Fibroblast of lung (primary cell): ENCODE data around the gene MRPL19. TPM values are rescaled to one million over a fixed set of nuclear protein-coding genes. Genes with fewer than 3 reads are reported as not detected.

Experiments
- DNase-seq, 2 donors: peaks; one replicate each; pipeline versions ENCODE4 v3.0.0 to v3.0.0-alpha.2; 2010; ENCODE audit warnings: low read depth in 2 of 2
- H2AFZ ChIP-seq: 2 replicates; pipeline ENCODE4 v1.5.1; 2012; ENCODE audit warnings: low read length, control low read depth, inconsistent platforms
- H3K27ac ChIP-seq: 2 replicates; pipeline ENCODE4 v1.5.1; 2011; ENCODE audit warnings: low read length, control low read depth; ENCODE audit not compliant: insufficient read depth
- H3K27me3 ChIP-seq: 2 replicates; pipeline ENCODE4 v1.5.1; 2011; ENCODE audit warnings: mild to moderate bottlenecking, low read length; ENCODE audit not compliant: control insufficient read depth, insufficient read depth
- H3K36me3 ChIP-seq: 2 replicates; pipeline ENCODE4 v1.5.1; 2011; ENCODE audit warnings: low read length; ENCODE audit not compliant: control insufficient read depth, insufficient read depth
- H3K4me1 ChIP-seq: 2 replicates; pipeline ENCODE4 v1.5.1; 2011; ENCODE audit warnings: low read length; ENCODE audit not compliant: control insufficient read depth, insufficient read depth; ENCODE audit errors: extremely low read depth
- H3K4me2 ChIP-seq: 2 replicates; pipeline ENCODE4 v1.5.1; 2011; ENCODE audit warnings: low read length, control low read depth; ENCODE audit not compliant: insufficient read depth; ENCODE audit errors: extremely low read depth
- H3K4me3 ChIP-seq, 4 experiments: fragments of 200-600 bp in 1 of 4; sonication (generic) in 1 of 4; replicated peaks in 1 of 4; 2 replicates each; pipeline ENCODE4 v1.5.1; 2011 to 2016; ENCODE audit warnings: low read length in 4 of 4, low read depth in 3 of 4, mild to moderate bottlenecking in 3 of 4, control low read depth in 2 of 4, inconsistent platforms in 1 of 4, mixed read lengths in 1 of 4; ENCODE audit not compliant: insufficient read depth in 1 of 4; ENCODE audit errors: control extremely low read depth in 1 of 4
- H3K79me2 ChIP-seq: 2 replicates; pipeline ENCODE4 v1.5.1; 2012; ENCODE audit warnings: mild to moderate bottlenecking, low read length, inconsistent platforms; ENCODE audit not compliant: control insufficient read depth, insufficient read depth
- H3K9ac ChIP-seq: 2 replicates; pipeline ENCODE4 v1.5.1; 2011; ENCODE audit warnings: mild to moderate bottlenecking, low read length, control low read depth; ENCODE audit not compliant: insufficient read depth
- H3K9me3 ChIP-seq: 2 replicates; pipeline ENCODE4 v1.5.1; 2012; ENCODE audit warnings: low read depth, low read length; ENCODE audit not compliant: control insufficient read depth, insufficient read depth
- H4K20me1 ChIP-seq: 2 replicates; pipeline ENCODE4 v1.5.1; 2011; ENCODE audit warnings: low read length; ENCODE audit not compliant: control insufficient read depth, insufficient read depth; ENCODE audit errors: extremely low read depth
- CTCF ChIP-seq, 2 donors: IDR thresholded peaks in 1 of 2; conservative IDR thresholded peaks in 1 of 2; 1 replicate in 1 of 2; 2 replicates in 1 of 2; pipeline ENCODE4 v1.5.1; 2011 to 2012; ENCODE audit warnings: low read length in 2 of 2, control low read depth in 1 of 2, inconsistent platforms in 1 of 2, low read depth in 1 of 2, mild to moderate bottlenecking in 1 of 2
- EZH2 ChIP-seq: IDR thresholded peaks from 2 replicates; pipeline ENCODE4 v1.5.1; 2012; ENCODE audit warnings: low read length, control low read depth, mild to moderate bottlenecking; ENCODE audit errors: missing control alignments
- polyA plus RNA-seq, 2 donors: library from polyadenylated mRNA; depleted of rRNA in 1 of 2; stranded (reverse) in 1 of 2; unstranded in 1 of 2; fragments of >200 nt; gene quantifications; 2 replicates each; pipeline ENCODE4 v1.2.1, GENCODE V29; 2011 to 2012; ENCODE audit warnings: missing spikeins in 1 of 2
- total RNA-seq: library from RNA; depleted of rRNA; stranded (reverse); fragments of >200 nt; gene quantifications from 2 replicates; pipeline ENCODE4 v1.2.1, GENCODE V29; 2014

Gene MRPL19
- total and polyA plus RNA-seq, 2 donors (not counting 1 experiment from before 2014, with no cell fraction given): 36.2 to 39.3 TPM

GRCh38 chr2:75606761-75607399, 39.7 kb upstream of the MRPL19 start:
- no peaks in the 10 kb centered on the region for H3K36me3 ChIP-seq
- H3K4me3 ChIP-seq: no peak overlapping the region
- H3K27ac ChIP-seq: peak overlapping the region; percentile 35
- H3K9ac ChIP-seq: no peak overlapping the region
- no peak overlapping the region for H2AFZ ChIP-seq
- no peaks in the 10 kb centered on the region for H4K20me1 ChIP-seq
- peak in 1 of 2 donors; percentile 98 for DNase-seq
- no peaks in the 10 kb centered on the region for H3K79me2 ChIP-seq
- peaks cover 3% of the 10 kb centered on the region for H3K27me3 ChIP-seq
- peaks cover 21% of the 10 kb centered on the region for H3K4me1 ChIP-seq
- no peaks in the 10 kb centered on the region for H3K9me3 ChIP-seq
- no peak overlapping the region for H3K4me2 ChIP-seq
- no peak for TF ChIP-seq CTCF (conservative IDR thresholded peaks at IDR 0.05 in 1 of 2, IDR thresholded peaks at IDR 0.05 in 1 of 2; ENCODE audit: low read depth in 1 of 2, low read length in 2 of 2)
- TF ChIP-seq EZH2: no peak

GRCh38 chr2:75607400-75607798, 39.2 kb upstream of the MRPL19 start:
- Histone ChIP-seq H3K4me3 (no peak overlapping the region), H3K4me2 (no peak overlapping the region), H4K20me1 (no peaks in the 10 kb centered on the region), H3K36me3 (no peaks in the 10 kb centered on the region), H3K27me3 (peaks cover 9% of the 10 kb centered on the region), H3K79me2 (no peaks in the 10 kb centered on the region), H3K9ac (no peak overlapping the region), H2AFZ (no peak overlapping the region), H3K9me3 (no peaks in the 10 kb centered on the region), H3K27ac (no peak overlapping the region), H3K4me1 (peaks cover 21% of the 10 kb centered on the region)
- TF ChIP-seq EZH2 (no peak), CTCF (conservative IDR thresholded peaks at IDR 0.05 in 1 of 2, IDR thresholded peaks at IDR 0.05 in 1 of 2; ENCODE audit: low read depth in 1 of 2, low read length in 2 of 2) (no peak)
- no peak for DNase-seq

- no peak for TF ChIP-seq EZH2
- no peak for TF ChIP-seq CTCF (conservative IDR thresholded peaks at IDR 0.05 in 1 of 2, IDR thresholded peaks at IDR 0.05 in 1 of 2; ENCODE audit: low read depth in 1 of 2, low read length in 2 of 2)
- Histone ChIP-seq H2AFZ (no peak overlapping the region), H3K4me2 (no peak overlapping the region), H3K9ac (no peak overlapping the region), H3K36me3 (no peaks in the 10 kb centered on the region), H4K20me1 (no peaks in the 10 kb centered on the region), H3K79me2 (no peaks in the 10 kb centered on the region), H3K9me3 (no peaks in the 10 kb centered on the region), H3K27ac (no peak overlapping the region), H3K4me1 (peaks cover 21% of the 10 kb centered on the region), H3K27me3 (peaks cover 10% of the 10 kb centered on the region), H3K4me3 (no peak overlapping the region)
- DNase-seq: peak in 1 of 2 donors; percentile 54
These were observed 38.4 kb upstream of the MRPL19 start for GRCh38 chr2:75607988-75608683.
